Spleen (tissue), 7 donors: Measurements from ENCODE around the gene TANGO6.

Experiments used
- POLR2A ChIP-seq, 3 donors: fragments of 450-650 bp; IDR thresholded peaks; one replicate each; pipeline ENCODE4 v1.5.1; 2017; ENCODE audit warnings: antibody characterized with exemption in 3 of 3, mild to moderate bottlenecking in 1 of 3
- POLR2AphosphoS5 ChIP-seq, 3 donors: sonication (generic); formaldehyde crosslinking; IDR thresholded peaks; one replicate each; pipeline ENCODE4 v1.5.1; 2017; ENCODE audit warnings: antibody characterized with exemption in 3 of 3
- TF ChIP-seq, protein P1 (sequence below), 11 experiments: fragments of 200-600 bp in 7 of 11; fragments of 450-650 bp in 4 of 11; sonication (generic) in 4 of 11; IDR thresholded peaks in 8 of 11; conservative IDR thresholded peaks in 3 of 11; 1 replicate in 7 of 11; 2 replicates in 4 of 11; pipeline versions ENCODE4 v1.4.0 to v1.8.0; 2016 to 2021; ENCODE audit warnings: antibody characterized with exemption in 11 of 11, inconsistent platforms in 4 of 11, mild to moderate bottlenecking in 1 of 11
- donor health status: DM: no; HTN: no; CAD: no; lungs with moderate emphysema.
- donor health status: DM: no; HTN: no; CAD: no.
- donor health status: DM: no; HTN: no; CAD: no.

DNA sequence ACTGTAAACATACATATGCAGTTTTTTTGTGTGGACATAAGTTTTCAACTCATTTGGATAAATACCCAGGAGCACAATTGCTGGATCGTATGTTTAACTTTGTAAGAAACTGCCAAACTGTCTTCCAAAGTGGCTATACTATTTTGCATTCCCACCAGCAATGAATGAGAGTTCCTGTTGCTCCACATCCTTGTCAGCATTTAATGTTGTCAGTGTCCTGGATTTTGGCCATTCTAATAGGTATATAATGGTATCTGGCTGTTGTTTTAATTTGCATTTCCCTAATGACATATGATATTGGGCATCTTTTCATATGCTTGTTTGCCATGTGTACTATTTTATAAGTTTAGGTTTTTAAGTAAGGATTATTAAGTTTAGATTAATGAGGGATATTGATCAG, 14.1 kb downstream of the TANGO6 start:
- TF ChIP-seq, protein P1, sequence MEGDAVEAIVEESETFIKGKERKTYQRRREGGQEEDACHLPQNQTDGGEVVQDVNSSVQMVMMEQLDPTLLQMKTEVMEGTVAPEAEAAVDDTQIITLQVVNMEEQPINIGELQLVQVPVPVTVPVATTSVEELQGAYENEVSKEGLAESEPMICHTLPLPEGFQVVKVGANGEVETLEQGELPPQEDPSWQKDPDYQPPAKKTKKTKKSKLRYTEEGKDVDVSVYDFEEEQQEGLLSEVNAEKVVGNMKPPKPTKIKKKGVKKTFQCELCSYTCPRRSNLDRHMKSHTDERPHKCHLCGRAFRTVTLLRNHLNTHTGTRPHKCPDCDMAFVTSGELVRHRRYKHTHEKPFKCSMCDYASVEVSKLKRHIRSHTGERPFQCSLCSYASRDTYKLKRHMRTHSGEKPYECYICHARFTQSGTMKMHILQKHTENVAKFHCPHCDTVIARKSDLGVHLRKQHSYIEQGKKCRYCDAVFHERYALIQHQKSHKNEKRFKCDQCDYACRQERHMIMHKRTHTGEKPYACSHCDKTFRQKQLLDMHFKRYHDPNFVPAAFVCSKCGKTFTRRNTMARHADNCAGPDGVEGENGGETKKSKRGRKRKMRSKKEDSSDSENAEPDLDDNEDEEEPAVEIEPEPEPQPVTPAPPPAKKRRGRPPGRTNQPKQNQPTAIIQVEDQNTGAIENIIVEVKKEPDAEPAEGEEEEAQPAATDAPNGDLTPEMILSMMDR (IDR thresholded peaks at IDR 0.05 in 8 of 11, conservative IDR thresholded peaks at IDR 0.05 in 3 of 11), result no peak
- TF ChIP-seq POLR2A (IDR thresholded peaks at IDR 0.05), result no peak
- no peak for TF ChIP-seq POLR2AphosphoS5 (IDR thresholded peaks at IDR 0.05)
